Stimulated activated CD4-positive, alpha-beta T cell treated with anti-CD3 and anti-CD28 coated beads, TNF-alpha, amount 100 ng/mL, for 24 hours (primary cell): ENCODE measurements around the gene FGG.

Experiments
- DNase-seq, 3 experiments: peaks; one replicate each; pipeline ENCODE4 v3.0.0-alpha.2; 2020; ENCODE audit warnings: low read depth in 3 of 3

Gene FGG

DNA sequence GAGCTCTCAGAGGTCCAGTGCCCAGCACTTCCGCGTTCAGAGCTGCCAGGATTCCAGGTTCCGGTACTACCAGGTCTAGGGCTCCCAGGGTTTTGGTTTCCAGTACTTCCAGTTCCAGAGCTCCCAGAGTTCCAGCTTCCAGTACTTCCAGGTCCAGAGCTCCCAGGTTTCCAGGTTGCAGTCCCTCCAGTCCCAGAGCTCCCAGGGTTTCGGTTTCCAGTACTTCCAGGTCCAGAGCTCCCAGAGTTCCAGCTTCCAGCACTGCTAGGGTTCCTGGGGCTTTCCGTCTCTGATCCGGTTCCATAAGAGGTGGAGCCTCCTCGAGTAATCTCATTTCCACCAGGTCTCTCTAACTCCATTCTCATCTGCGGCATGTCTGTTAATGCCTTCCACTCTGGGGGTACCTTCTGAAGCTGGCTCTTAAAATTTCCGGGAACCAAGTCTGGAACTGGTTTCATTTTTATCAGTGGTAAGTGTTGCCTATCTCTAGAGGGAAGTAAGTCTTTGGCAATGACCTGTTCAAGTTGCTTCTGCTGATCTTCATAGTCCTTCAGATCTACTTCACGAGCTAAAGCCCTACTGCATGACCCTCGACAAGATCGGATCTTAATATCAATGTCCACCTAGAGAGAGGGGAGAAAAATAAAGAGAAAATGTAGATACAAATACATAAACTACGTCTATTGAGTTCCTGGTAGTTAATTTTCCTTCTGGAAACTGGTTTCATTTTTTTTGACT is 26.0 kb downstream of the FGG start:
- no peak for DNase-seq

DNA sequence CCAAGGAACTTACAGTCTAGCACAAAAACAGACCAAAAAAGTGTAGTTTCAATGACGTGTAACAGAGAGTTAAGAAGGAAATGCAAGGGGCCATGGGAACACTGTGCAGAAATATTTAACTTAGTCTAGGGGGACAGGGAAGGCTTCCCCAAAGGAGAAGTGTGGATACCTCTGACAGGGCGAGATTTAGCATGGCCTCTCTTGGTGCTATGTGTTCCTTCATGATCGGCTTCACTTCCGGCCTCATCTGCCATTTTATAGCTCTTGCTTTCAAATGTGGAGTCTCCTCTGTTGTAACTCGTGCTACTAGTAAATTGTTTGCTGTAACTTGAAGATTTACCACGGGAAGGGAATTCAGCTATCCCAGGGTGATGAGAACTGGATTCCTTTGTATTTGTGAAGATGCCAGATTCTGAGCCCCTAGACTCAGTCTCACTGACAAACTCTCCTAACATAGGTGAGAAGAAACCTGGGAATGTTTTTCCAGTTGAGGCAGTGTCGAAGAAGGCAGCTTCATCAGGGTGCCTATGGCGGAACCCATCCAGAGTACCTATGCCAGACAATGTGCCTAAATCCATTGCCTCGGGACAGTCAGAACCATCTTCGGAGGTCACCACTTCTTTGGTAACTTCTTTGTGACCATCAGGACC is 27.0 kb downstream of the FGG start:
- no peak for DNase-seq

DNA sequence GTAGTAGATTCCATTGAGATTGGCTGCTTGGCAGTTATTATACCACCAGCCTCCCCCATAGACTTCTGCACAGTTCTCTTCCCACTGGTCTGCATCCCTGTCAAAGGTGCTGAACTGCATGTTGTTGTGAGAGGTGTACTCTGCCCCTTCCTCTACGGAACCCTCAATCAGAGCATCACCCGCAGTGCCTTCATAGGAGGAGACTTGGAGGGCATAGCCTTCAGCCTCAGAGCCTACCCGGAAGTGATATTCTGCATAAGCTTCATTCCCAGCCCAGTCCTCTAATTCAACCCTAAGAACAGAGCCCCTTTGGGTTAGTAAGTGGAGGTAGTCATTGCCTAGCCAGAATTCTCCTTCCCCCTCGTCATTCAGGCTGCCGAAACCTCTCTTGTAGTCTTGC is 28.2 kb downstream of the FGG start:
- DNase-seq, result no peak

DNA sequence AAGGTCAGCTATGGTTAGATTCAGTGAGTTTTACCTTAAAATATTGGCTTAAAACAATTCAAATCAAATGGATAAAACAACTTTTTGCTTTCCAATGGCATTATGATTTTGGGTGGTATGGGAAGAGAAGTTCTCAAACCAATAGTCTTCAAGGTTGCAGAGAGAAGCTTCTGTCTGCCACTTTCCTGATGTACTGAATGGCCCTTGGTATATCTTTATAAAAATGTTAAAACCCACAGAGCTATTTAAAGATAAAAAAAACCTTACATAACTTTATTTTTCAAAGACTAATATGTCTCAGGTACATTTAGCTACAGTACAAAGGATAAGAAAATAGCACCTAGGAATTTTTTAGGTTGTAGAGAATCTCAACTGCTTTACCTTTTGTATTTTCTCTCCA is 28.8 kb downstream of the FGG start:
- DNase-seq, result no peak

DNA sequence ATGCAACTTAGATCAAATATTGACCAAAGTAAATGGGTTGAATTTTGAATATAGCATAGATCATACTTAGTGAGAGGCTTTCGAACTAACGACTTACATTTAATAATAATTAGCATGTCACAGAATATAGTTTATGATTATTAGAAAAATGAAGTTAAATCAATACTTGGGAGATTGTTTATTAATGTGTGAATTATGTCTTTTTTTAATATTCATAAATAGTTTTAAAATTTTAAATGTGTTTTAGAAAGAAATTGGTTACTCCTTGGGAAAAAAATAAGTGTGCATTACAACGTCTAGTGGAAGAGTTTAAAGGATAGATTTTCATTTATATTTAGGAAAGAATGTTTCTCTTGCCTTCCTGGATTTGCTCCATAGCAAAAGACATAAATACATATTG is 29.2 kb downstream of the FGG start:
- no peak for DNase-seq

DNA sequence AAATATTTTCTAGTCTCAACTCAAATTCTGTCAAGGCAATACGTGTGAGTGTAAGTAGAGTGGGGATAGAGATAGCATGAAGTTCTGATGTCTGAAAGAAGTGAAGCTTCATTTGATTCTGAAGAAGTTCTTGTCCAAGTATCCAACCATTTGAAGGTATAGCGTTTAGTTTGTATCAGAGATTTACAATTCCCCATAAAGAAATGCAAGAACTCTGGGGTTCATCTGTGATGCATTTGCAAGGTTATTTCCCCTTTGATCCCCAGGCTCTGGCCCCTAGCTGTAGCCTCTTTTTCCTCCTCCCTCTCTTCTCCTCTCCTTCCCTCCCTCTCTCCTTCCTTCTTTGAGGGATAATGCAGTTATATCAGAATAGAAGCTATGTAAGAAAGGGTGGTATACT is 29.7 kb downstream of the FGG start:
- DNase-seq, result no peak

DNA sequence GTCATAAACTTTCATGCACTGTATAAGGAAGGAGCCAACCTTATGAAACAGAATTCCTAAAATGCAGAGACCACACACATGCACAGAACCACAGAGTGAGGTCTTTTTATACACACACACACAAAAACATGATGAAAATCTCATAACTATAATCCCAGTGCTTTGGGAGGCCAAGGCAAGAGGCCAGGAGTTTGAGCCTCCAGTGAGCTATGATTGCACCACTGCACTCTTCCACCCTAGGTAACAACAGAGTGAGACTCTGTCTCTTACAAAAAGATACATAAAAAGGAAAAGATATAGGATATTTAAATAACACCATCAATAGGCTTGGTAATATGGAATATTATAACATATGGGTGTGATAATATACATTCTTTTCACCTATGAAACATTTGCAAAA is 32.5 kb downstream of the FGG start:
- no peak for DNase-seq

DNA sequence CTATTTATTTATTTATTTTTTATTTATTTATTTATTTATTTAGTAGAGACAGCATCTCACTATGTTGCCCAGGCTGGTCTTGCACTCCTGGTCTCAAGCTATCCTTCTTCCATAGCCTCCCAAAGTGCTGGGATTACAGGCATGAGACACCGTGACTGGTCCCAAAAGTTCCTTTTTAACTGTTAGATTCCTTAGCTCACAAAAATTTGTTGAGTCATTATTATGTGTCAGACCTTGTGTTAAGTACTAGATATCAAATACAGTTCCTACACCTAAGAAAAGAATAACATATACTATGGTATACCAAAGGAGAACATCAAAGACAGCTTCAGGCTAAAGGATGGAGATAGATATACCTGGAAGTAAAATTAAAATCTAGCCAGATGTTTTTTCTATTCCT is 33.5 kb downstream of the FGG start:
- no peak for DNase-seq

DNA sequence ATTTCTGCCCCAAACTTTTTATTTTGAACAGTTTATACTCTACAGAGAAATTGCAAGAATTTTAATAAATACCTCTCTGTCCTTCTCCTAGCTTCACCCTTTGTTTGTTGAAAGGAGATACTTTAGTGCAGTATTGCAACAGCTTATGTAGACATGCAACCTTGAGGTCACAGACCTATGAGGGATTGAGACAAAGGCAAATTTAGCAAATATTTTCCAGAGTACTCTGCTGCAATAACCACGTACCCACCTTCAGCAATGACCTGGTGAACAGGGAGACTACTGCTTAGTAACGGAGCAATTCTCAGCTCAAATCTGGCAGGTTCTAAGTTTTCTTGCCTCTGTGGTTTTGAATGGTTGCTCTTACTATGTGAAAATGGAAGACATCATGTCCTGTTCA is 35.1 kb downstream of the FGG start:
- no peak for DNase-seq

DNA sequence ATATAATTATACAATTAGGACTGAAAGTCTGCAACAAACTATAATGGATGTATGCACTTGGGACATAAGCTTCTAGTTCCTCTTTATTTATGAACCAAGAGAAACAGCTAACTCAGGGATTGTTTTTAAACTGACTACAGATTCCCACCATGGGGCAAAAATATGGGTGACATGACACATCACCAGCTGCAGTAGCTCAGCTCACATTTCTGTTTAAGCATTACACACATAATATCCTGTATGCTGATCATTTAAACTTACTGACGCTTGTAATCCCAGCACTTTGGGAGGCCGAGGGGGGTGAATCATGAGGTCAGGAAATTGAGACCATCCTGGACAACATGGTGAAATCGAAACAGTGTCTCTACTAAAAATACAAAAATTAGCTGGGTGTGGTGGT is 38.1 kb downstream of the FGG start:
- no peak for DNase-seq

DNA sequence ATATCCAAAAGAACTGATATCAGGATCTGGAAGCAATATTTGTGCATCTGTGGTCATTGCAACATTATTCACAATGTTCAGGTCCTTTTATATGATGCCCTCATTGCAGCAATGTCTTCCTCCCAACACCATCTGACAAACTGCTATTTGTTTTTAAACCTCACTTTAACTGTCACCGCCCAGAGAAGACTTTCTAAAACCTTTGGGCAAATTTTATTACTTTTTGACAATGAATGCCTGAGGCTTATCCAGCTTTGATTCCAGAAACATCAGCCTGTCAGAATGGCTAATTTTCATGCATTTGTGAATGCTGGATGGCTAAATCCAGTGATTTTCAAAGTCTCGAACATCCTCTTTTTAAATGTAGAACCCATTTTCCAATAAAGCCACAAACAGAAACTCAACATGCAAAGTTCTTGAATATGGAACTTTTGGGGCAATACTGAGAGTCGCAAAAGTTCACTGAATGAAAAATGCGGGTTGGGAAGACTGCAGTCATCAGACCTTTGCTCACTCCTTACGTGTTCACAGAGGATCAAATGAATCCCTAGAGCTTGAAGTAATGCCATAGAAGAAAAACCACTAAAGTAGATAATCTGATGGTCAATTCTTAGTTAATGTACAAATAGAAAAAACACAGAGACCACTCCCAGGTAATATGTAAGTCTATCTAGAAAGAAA is 39.1 kb downstream of the FGG start:
- no peak for DNase-seq

DNA sequence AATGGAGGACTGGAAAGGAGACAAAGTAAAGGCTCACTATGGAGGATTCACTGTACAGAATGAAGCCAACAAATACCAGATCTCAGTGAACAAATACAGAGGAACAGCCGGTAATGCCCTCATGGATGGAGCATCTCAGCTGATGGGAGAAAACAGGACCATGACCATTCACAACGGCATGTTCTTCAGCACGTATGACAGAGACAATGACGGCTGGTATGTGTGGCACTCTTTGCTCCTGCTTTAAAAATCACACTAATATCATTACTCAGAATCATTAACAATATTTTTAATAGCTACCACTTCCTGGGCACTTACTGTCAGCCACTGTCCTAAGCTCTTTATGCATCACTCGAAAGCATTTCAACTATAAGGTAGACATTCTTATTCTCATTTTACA is 42.9 kb downstream of the FGG start:
- DNase-seq, result no peak

DNA sequence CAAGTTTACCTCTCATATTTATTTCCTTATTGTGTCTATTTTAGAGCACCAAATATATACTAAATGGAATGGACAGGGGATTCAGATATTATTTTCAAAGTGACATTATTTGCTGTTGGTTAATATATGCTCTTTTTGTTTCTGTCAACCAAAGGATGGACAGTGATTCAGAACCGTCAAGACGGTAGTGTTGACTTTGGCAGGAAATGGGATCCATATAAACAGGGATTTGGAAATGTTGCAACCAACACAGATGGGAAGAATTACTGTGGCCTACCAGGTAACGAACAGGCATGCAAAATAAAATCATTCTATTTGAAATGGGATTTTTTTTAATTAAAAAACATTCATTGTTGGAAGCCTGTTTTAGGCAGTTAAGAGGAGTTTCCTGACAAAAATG is 43.4 kb downstream of the FGG start:
- DNase-seq, result no peak

DNA sequence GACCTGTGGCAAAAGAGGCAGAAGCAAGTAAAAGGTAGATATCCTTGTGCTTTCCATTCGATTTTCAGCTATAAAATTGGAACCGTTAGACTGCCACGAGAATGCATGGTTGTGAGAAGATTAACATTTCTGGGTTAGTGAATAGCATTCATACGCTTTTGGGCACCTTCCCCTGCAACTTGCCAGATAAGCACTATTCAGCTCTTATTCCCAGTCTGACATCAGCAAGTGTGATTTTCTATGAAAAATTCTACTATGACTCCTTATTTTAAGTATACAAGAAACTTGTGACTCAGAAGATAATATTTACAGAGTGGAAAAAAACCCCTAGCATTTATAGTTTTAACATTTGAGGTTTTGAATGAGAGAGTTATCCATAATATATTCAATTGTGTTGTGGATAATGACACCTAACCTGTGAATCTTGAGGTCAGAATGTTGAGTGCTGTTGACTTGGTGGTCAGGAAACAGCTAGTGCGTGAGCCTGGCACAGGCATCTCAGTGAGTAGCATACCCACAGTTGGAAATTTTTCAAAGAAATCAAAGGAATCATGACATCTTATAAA is 45.7 kb downstream of the FGG start:
- DNase-seq, result no peak

DNA sequence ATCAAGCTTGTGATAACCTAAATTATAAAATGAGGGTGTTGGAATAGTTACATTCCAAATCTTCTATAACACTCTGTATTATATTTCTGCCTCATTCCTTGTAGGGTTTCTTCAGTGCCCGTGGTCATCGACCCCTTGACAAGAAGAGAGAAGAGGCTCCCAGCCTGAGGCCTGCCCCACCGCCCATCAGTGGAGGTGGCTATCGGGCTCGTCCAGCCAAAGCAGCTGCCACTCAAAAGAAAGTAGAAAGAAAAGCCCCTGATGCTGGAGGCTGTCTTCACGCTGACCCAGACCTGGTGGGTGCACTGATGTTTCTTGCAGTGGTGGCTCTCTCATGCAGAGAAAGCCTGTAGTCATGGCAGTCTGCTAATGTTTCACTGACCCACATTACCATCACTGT is 46.8 kb downstream of the FGG start:
- DNase-seq, result no peak

DNA sequence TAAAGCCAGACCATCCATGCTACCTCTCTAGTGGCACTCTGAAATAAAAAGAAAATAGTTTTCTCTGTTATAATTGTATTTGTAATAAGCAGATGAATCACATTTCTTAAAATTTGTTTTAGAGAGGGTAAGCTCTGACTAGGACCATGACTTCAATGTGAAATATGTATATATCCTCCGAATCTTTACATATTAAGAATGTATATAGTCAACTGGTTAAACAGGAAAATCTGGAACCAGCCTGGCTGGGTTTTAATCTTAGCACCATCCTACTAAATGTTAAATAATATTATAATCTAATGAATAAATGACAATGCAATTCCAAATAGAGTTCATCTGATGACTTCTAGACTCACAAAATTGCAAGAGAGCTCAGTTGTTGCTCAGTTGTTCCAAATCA is 48.1 kb downstream of the FGG start:
- no peak for DNase-seq

DNA sequence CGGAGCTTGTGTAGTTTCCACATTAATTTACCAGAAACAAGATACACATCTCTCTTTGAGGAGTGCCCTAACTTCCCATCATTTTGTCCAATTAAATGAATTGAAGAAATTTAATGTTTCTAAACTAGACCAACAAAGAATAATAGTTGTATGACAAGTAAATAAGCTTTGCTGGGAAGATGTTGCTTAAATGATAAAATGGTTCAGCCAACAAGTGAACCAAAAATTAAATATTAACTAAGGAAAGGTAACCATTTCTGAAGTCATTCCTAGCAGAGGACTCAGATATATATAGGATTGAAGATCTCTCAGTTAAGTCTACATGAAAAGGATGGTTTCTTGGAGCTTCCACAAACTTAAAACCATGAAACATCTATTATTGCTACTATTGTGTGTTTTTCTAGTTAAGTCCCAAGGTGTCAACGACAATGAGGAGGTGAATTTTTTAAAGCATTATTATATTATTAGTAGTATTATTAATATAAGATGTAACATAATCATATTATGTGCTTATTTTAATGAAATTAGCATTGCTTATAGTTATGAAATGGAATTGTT is 49.7 kb downstream of the FGG start, which contains the start of gene FGB:
FGB (plus strand) TSS at position 315 of the 558 bp plus-strand sequence; CDS start at position 323, 8 bp downstream.
- DNase-seq, result no peak

DNA sequence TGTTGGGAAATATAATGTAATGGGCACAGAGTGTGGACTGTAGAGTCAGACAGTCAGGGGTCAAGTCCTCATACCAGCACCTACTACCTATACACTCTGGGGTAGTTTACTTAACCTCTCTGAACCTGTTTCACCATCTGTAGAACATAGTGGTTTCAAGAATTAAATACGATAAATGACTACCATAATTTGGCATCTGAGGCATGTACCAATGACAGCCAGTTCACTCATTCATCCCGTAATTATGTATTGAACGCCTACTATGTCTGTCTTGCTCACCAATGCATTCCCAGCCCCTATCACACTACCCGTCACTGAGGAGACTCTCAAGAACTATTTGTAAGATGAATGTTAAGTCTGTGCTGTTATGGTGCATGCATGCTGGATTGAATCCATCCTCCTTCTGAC is 51.6 kb downstream of the FGG start:
- no peak for DNase-seq

DNA sequence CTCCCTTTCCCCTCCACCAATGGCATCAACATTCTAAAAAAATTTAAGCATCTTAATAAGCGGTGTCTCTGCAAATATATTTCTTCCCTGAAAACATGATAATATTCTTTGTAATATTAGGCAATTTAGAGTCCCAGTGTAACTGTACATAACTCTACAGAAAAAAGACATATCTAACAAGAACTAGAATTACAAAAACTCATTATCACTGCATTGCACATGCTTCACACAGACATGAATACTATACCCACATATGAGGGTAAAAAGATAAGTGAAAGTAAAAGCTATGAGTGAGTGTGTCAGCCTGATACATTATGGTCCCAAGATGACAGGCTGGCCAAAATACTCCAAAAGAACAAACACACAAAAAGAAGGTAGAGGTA is 52.0 kb downstream of the FGG start:
- no peak for DNase-seq

DNA sequence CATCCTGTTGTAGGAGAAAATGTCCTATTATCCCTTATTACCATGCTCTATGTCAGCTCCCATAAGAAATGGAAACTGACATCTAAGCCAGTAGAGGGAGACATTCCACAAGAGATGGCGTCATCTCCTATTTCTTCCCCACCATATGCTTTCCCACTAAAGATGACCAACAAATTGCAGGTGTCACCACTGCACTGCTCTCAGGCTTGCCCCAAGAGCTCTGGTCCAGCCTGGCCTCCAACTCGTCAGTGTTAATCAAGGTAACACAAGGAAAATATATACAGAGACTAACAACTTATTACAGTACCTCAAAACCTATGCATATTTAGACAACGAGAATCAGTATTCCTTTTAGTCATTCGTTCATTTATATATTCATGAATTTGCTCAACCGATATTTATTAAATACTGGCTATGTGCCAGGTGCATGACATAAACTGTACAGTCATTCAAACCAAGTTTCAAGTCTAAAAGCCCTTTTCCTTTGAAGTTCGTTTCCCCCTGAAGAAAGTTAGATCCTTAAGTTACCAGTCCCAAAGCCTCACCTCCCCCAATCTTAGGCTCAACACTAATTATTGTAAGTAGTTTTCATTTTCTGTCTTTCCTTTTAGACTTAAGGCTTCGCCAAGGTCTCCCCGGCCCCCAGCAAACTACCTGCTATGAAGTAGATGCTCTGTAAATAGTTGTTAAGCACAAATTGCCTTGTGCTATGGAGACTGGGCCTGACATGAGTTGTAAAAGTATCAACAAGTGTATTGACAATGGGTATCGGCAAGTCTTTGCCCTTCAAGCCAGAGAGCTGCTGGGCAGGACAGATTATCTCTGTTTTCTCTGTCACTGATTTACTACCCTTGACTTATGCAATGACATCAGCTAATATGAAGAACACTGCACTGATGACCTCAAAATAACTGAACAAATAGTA is 52.7 kb downstream of the FGG start:
- no peak for DNase-seq

DNA sequence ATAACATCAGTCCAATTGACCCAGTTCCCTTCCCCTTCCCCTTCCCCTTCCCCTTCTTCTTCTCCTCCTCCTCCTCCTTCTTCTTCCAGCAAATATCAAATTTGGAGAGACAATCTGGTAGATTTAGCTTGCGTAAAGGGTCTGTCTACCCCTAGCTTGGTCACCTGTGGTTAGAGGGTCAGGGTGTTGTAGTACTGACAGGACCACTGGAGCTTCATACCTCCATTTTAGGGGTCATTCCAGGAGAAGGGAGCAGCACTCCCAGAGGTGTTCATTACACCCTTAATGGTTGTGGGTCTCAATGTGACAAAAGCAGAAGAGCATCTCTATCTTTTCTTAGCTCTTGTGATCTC is 53.3 kb downstream of the FGG start:
- no peak for DNase-seq
